ENCODE results near the gene LCE2D.
"Not testable (repeated sequence)": the region's sequence is repeated elsewhere in the genome, so short reads cannot be mapped to it uniquely, and the experiment has no call there.

Gene LCE2D, protein sequence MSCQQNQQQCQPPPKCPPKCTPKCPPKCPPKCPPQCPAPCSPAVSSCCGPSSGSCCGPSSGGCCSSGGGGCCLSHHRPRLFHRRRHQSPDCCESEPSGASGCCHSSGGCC

DNA sequence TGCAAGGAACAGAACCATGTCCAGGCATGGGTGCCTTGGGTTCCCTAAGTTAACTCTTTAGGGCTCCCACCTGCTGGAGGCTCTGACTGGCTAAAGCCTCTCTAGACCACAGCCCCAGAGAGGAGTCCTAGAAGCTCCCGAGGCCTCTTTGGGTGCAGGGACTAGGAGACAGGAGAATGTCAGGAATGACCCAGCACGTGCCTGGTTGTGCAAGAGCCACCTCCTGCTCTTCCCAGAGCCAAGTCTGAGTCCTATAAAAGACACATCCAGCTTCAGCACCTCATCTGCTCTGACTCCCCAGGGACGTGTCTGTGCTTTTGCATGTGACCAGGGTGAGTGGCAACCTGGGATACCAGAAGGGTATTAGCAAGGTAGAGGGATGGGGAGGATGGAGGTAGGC, at the start of gene LCE2D:
Gene LCE2D, plus strand, starts transcription at position 283 of the 400 bp plus-strand sequence. CDS start 726 bp downstream, outside the sequence.
- DNase-seq: no peak

DNA sequence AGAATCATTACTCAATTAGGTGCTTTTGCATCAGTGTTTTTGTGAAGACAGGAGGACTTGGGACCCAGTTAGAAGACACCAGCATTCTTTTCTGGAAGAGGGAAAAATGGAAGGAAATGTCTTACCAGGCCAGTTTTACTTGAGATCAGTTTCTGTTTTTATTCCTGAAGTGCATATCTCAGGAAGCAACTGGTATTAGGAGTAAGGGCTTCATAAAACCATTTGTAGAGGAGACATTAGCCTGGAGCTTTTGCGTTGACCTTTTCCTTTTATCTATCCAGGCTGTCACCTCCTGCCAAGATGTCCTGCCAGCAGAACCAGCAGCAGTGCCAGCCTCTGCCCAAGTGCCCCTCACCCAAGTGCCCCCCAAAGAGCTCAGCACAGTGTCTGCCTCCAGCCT, 49.7 kb upstream of the LCE2D start, which contains the start of gene LCE3B:
Gene LCE3B, plus strand, starts transcription at position 301 of the 400 bp plus-strand sequence. Its CDS starts 0 bp downstream, at position 301.
- no peak for DNase-seq

DNA sequence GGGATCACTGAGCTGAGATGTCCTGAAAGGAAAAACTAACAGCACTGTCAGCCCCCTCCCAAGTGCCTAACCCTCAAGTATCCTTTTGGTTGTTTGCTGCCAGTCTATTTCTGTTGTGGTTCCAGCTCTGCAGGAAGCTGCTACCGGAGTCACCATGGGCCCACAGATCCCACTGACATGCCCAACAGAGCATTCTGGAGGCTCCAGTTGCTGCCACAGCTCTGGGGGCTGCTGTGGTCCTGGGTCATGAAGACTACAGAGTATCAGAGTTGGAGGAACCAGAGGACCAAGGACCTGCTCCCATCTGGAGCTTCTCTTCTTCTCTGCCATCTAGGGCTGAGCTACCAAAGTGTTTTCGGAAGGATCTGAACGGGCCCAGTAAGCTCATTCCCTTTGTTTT, 41.2 kb upstream of the LCE2D start:
- no peak for DNase-seq

DNA sequence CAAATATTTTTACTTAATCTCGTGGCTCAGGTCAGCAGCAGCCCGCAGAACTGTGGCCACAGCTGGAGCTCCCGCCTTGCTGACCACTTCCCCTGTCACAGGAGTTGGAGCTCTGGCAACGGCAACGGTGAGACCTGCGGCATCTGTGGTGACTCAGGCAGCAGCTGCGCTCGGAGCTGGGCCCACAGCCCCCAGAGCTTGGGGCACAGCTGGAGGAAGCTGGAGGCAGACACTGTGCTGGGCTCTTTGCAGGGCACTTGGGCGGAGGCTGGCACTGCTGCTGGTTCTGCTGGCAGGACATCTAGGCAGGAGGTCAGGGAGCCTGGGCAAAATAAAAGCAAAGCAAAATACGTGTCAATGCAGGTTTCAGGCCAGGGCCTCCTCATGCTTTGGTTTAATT, 40.4 kb upstream of the LCE2D start, which contains the start of gene LCE3A:
Gene LCE3A, minus strand, starts transcription at position 301 of the 400 bp plus-strand sequence. Its CDS starts 0 bp downstream, at position 301.
- DNase-seq: no peak

DNA sequence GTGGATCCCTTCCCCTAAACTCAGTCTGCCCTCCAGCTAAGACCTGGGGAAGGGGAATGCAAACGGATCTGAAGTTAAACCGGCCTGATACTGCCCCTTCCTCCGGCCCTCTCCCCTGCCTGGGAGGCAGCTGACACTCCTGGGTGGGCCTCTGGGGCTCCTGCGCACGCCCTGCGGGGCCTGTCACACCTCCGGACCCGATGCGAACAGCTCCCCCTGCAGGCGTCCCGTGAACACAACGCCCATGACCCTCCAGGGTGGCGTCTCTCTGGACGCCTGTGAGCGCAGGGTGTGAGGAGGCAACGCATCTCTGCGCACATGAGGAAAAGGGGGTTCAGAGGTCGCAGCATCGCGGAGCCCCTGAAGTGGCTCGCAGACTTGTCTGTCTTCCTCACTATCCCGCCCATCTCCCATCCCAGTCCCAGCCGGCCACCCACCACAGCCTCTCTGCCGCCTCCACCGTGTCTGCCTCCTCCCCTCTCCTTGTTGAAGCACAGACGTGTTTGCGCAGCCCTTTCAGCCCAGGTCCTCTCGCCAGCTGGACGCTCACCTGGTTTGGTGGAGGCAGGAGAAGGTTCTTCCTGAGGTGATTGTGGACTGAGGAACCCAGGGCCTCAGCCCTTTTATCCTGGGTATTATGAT, 39.9 kb upstream of the LCE2D start:
- DNase-seq: peak; percentile 52

DNA sequence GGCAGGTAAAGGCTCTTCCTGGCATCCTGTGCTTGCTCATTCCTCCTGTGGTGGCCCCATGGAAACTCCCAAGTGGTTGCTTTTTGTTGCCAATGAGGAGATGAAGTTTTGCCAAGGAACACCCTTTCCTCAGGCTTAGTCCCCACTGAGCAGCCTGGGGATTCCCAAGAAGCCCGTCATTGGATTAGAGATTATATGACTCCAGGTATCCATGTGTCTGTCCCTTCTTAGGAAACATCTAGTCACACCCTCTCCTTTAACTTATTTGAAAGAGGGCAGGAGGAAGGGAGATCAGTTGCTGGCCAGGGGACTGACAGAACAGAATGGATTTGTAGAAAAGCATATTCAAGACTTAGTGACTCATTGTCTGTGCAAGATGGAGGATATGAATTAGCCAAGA, 36.4 kb upstream of the LCE2D start:
- DNase-seq: no peak

DNA sequence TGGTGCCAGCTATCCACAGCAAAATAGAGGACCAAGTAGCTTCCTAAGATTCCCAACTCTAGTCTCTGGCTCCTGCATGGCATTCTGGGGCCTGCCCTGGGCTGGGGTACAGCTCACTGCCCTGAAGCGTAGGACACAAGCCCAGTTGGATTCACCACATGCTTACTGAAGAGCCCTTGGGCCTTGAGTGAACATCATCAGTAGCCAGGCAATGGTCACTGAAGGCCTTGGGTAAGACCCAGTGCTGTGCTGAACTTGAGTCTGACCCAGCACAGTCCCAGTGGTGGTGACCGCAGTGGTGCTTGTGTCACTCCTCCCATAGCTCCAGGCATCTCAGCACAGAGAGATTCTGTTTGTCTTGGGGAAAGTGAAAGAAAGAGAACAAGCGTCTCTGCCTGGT, 32.6 kb upstream of the LCE2D start:
- no peak for DNase-seq

DNA sequence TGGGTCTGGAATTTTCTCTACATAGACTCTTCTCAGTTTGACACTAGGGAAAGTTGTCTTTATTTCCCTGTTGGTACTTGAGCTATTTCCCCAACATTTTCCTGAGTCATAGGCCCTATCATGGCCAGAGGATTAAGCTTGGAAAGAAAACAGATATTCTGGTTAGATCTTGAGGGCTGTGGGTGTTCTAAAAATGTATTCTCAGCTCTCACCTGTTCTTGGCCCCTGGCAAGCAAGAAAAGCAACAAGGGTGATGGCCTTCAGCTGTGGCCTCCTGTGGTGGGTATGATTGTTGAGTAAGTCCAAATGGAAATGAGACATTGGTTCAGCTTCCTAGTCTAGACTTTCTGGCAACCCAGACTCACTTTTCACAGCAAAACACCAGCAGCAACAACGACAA, 22.8 kb upstream of the LCE2D start:
- no peak for DNase-seq

DNA sequence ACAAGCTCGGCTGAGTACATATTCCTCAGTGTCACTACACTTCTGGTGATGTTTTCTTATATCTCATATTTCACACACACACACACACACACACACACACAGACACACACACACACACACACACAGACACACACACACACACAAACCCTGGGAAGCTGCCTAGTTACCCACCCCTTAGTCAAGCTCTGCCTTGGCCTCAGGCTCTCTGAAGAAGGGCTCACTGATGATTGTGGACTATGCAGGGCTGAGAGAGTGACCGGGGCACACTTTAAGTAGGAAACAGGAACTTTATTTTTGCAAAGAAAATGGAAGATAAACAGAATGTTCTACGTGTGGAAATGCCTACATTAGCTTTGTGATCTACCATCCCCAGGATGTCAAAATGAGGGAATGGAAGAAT, 19.2 kb upstream of the LCE2D start:
- DNase-seq: no peak

DNA sequence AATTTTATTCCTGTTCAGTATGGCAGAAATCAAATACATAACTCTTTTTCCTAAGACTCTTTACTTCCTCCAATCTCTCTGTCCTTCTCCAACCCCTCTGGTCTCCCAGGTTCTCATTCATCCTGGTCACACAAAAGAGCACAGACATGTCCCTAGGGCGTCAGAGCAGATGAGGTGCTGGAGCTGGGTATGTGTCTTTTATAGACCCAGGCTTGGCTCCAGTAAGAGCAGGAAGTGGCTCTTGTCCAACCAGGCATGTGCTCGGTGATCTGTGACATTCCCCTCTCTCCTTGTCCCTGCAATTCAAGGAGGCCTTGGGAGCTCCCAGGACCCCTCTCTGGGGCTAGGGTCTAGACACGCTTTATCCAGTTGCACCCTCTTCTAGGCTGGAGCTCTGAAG, 18.0 kb upstream of the LCE2D start:
- DNase-seq: no peak

DNA sequence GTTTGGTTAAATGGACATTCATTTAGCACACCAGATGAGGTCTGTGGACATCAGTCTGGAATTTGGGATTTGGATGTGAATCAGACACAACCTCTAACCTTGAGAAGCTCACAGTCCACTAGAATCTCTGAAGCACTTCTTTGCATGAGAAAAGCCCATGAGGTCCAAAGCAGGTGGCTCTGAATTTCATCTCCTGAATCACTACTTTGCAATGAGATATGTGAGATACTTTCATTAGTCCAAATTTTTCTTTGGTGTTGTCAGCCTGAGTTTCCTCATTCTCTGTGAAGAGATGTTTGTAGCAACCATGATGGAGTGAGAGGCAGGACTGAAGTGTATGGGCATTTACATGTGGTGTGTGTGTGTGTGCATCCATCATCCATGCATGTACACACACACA, 16.5 kb upstream of the LCE2D start:
- DNase-seq: no peak

DNA sequence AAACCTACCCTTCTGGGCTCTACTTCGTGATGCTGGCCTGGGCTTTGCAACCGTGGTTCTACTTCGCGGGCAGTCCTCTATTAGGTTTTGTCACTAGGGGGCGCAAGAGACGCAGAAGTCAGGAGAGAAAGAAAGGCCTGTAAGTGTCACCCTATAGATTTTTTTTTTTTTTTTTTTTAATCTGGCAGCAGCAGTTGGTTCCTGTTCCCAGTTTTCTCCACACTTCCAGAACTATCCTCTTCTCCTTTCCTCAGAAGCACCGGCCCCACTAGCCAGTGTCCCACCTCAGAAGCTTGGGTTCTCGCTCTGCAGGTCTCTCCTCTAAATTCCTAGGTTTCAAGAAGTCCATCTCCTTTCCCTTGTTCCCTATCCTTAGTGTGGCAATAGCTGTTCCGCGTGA, 9.1 kb upstream of the LCE2D start:
- peak; percentile 75 for DNase-seq

DNA sequence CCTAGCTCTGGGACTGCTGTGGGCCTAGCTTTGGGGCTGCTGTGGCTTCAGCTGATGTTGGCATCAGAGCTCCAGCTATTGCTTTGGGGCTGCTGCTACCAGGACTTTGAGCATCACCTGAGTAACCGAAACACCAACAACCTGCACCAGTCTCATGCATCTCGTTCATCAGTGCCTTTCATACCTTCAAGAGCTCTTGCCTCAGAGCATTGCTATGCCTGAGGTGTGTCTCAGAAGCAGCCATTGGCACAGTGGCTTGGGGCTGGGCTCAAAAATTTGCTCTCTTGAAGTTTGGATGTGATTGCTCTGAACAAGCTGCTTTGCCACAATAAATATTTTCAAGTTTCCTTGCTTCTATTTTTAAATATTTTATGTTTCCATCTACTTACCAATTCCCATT, 6.7 kb upstream of the LCE2D start:
- DNase-seq: no peak

DNA sequence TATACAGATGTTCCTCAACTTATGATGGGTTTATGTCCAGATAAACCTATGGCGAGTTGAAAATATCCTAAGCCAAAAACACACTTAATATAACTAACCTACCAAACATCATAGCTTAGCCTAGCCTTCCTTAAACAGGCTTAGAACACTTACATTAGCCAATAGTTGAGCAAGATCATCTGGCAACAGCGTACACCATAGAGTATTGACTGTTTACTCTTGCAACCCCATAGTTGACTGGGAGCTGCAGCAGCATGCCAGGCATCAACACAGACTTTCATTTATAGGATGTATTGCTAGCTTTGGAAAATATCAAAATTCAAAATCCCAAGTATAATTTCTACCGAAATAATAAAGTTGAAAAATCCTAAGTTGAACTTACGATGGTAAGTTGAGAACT, 5.5 kb upstream of the LCE2D start:
- DNase-seq: no peak

DNA sequence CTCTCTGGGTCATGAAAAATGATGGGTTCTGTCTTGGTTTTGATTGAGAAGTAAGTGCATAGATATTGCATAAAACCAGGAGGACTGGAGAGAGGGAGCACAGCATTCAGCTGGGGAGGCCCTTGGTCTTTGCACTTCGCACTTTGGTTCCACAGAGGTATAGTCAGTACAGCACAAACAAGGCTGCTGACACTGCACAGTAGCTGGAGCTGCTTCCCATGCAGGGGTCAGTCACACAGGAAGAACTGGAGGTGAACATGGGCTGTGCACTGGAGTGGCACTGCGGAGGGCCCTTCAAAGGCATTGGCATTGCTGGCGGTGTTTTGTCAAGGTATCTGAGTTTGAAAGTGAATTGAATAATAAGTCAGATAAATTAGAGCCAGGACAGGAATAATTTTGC, 4.5 kb upstream of the LCE2D start:
- no peak for DNase-seq

DNA sequence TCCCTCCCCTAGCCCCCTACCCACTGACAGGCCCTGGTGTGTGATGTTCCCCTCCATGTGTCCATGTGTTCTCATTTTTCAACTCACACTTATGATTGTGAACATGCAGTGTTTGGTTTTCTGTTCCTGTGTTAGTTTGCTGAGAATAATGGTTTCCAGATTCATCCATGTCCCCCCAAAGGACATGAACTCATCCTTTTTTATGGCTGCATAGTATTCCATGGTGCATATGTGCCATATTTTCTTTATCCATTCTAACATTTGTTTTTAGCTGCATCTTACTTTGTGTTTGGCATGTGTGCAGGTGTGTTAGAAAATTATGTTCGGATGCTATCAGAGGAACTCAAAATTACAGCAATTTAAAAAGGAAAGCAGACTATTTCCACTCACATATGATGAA, 3.0 kb downstream of the LCE2D start:
- not testable (repeated sequence) for DNase-seq

DNA sequence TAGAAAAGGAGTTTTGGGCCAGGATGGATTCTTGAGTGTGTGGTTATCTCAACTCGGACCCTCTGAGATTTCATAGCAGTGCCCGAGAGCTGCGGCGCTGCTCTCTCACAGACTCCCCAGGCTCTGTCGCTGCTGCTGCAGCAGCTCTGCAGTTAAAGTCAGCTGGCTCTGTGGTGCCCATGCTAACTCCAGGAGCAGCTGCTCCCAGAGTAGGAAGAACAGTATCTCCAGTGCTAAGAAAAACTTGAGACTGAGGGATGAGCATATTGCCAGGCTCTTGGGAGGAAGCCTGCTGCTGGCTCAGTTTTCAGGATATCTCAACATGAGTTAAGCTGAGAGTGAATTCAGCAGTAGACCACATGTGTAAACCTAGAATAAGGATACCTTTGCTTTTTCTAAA, 4.5 kb downstream of the LCE2D start:
- no peak for DNase-seq

DNA sequence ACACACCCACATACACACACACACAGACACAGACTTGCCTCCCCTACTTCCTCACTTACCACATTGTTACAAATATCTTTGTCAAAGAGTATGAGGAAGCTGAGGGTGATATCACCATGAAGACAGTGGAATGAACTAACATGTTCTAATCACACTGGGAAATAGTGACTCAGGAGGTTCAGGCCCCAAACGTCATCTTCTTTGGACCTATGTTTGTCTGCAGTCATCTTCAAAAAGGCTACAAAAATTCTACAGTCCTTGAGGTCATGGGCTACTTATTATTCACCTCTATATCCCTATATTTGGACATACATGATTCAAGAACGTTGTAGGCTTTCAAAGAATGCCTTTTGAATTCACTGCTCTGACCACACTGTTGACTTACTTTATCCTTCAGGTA, 9.8 kb downstream of the LCE2D start:
- DNase-seq: no peak

DNA sequence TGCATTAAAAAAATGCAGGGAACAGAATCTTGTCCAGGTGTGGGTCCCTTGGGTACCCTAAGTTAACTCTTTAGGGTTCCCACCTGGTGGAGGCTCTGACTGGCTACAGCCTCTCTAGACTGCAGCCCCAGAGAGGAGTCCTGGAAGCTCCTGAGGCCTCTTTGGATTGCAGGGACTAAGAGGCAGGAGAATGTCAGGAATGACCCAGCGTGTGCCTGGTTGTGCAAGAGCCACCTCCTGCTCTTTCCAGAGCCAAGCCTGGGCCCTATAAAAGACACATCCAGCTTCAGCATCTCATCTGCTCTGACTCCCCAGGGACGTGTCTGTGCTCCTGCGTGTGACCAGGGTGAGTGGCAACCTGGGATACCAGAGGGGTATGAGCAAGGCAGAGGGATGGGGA, 11.8 kb downstream of the LCE2D start, which contains the start of gene LCE2C:
Gene LCE2C, plus strand, starts transcription at position 297 of the 400 bp plus-strand sequence. CDS start 737 bp downstream, outside the sequence.
- not testable (repeated sequence) for DNase-seq

DNA sequence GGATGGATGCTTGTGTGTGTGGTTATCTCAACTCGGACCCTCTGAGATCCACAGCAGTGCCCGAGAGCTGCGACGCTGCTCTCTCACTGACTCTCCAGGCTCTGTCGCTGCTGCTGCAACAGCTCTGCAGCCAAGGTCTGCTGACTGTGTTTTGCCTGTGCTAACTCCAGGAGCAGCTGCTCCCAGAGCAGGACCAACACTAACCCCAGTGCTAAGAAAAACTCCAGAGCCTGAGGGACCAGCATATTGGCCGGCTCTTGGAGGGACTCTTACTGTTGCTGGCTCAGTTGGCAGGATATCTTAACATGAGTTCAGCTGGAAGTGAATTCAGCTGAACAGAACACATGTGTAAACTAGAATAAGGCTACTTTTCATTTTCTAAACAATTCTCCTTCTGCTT, 16.3 kb downstream of the LCE2D start:
- DNase-seq: no peak

DNA sequence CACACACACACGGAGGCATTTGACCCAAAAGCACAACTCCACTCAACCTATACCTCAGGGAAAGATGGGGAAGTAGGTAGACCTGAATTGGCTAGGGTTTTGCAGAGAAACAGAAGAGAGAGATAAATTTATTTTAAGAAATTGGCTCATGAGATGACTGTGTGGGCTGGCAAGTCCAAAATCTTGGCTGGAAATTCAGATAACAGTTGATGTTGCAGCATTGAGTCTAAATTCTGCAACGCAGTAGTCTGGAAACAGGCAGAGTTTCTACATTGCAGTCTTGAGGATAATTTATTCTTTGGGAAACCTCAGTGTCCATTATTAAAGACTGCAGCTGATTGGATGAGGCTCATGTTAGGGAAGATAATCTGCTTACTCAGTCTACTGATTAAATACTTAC, 18.4 kb downstream of the LCE2D start:
- DNase-seq: no peak

DNA sequence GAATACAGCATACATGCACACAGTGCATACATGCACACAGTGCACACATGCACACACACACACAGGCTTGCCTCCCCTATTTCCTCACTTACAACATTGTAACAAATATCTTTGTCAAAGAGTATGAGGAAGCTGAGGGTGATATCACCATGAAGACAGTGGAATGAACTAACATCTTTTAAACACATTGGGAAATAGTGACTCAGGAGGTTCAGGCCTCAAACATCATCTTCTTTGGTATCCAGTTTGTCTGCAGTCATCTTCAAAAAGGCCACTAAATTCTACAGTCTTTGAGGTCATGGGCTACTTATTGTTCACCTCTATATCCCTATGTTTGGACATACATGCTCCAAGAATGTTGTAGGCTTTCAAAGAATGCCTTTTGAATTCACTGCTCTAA, 20.7 kb downstream of the LCE2D start:
- no peak for DNase-seq

DNA sequence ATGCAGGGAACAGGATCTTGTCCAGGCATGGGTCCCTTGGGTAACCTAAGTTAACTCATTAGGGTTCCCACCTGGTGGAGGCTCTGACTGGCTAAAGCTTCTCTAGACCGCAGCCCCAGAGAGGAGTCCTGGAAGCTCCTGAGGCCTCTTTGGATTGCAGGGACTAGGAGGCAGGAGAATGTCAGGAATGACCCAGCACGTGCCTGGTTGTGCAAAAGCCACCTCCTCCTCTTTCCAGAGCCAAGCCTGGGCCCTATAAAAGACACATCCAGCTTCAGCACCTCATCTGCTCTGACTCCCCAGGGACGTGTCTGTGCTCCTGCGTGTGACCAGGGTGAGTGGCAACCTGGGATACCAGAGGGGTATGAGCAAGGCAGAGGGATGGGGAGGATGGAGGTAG, 22.6 kb downstream of the LCE2D start, which contains the start of gene LCE2B:
Gene LCE2B, plus strand, starts transcription at position 301 of the 400 bp plus-strand sequence. CDS start 721 bp downstream, outside the sequence.
- DNase-seq: not testable (repeated sequence)

DNA sequence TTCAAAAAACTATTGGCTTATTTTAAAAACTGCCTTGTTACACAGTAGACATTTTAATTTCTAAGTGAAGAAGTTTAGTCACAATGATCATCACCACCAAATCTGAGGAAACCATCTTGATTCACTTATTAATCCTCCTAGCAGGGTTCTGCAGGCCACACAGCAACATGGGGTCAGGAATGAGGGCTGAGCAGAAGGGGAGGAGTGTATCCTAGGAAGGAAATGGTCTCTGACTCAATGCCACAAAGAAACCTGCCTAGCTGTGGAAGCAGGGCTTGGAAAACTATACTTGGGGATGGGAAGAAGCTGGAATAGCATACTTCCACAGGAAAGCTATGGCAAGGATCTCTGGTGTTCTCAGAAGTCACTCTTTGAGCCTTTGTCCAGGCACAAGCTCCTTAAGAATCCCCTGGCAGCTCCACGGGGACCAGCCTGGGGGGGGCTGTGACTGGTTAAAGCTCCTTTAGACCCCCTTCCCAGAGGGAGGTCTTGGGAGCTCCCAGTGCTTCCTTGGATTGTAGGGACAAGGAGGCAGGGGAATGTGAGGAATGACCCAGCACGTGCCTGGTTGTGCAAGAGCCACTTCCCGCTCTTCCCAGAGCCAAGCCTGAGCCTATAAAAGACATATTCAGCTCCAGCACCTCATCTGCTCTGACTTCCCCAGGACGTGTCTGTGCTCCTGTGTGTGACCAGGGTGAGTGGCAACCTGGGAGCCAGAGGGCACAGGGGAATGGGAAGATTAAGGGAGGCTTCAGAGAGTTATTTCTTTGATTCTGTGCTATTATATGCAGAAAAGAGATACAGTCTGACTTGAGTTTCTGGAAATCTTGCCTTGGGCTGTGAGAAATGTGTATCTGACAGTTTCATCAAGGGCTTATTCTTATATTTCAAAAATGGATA, 34.8 kb downstream of the LCE2D start, which contains the start of gene LCE2A:
Gene LCE2A, plus strand, starts transcription at position 645 of the 900 bp plus-strand sequence. CDS start 557 bp downstream, outside the sequence.
- DNase-seq: no peak
